GM23248 (cell line): ENCODE results near the gene HSFX3. TPM values are rescaled to one million over a fixed set of nuclear protein-coding genes. Genes with fewer than 3 reads are reported as not detected.

Source experiments
- DNase-seq: peaks from one replicate; pipeline ENCODE4 v3.0.0-alpha.2; 2015
- H2AFZ ChIP-seq: fragments of 200-600 bp; sonication (generic); 2 replicates; pipeline ENCODE4 v1.6.1; 2016; ENCODE audit warnings: antibody characterized with exemption
- H3F3A ChIP-seq: fragments of 200-600 bp; sonication (generic); 2 replicates; pipeline ENCODE4 v1.6.1; 2016; ENCODE audit warnings: mild to moderate bottlenecking, antibody characterized with exemption, mixed run types; ENCODE audit not compliant: insufficient read depth
- H3K27ac ChIP-seq: fragments of 200-600 bp; sonication (generic); 2 replicates; pipeline ENCODE4 v1.5.1; 2016; ENCODE audit warnings: mild to moderate bottlenecking
- H3K27me3 ChIP-seq: fragments of 200-600 bp; sonication (generic); replicated peaks from 2 replicates; pipeline ENCODE4 v1.6.1; 2016; ENCODE audit warnings: mild to moderate bottlenecking; ENCODE audit not compliant: insufficient read depth
- H3K36me3 ChIP-seq: fragments of 200-600 bp; sonication (generic); 2 replicates; pipeline ENCODE4 v1.6.1; 2016; ENCODE audit warnings: low read depth, mild to moderate bottlenecking
- H3K4me1 ChIP-seq: fragments of 200-600 bp; sonication (generic); 2 replicates; pipeline ENCODE4 v1.6.1; 2016; ENCODE audit warnings: mild to moderate bottlenecking; ENCODE audit not compliant: insufficient read depth
- H3K4me2 ChIP-seq: fragments of 200-600 bp; sonication (generic); one replicate; pipeline ENCODE4 v1.6.1; 2016; ENCODE audit warnings: mild to moderate bottlenecking; ENCODE audit not compliant: unreplicated experiment
- H3K4me3 ChIP-seq: fragments of 200-600 bp; sonication (generic); 2 replicates; pipeline ENCODE4 v1.5.1; 2016; ENCODE audit warnings: mild to moderate bottlenecking
- H3K79me2 ChIP-seq: fragments of 200-600 bp; sonication (generic); 2 replicates; pipeline ENCODE4 v1.6.1; 2016; ENCODE audit warnings: mild to moderate bottlenecking; ENCODE audit not compliant: insufficient read depth
- H3K9ac ChIP-seq: fragments of 200-600 bp; sonication (generic); 2 replicates; pipeline ENCODE4 v1.6.1; 2016; ENCODE audit warnings: mild to moderate bottlenecking
- H3K9me2 ChIP-seq: fragments of 200-600 bp; sonication (generic); 2 replicates; pipeline ENCODE4 v1.6.1; 2016; ENCODE audit warnings: mixed run types, mild to moderate bottlenecking, moderate library complexity; ENCODE audit not compliant: insufficient read depth
- H3K9me3 ChIP-seq: fragments of 200-600 bp; sonication (generic); one replicate; pipeline ENCODE4 v1.6.1; 2017; ENCODE audit warnings: low read depth
- H4K20me1 ChIP-seq: fragments of 200-600 bp; sonication (generic); 2 replicates; pipeline ENCODE4 v1.6.0; 2016; ENCODE audit not compliant: insufficient read depth
- EZH2 ChIP-seq: fragments of 200-600 bp; sonication (generic); IDR thresholded peaks from 2 replicates; pipeline ENCODE4 v1.6.1; 2018; ENCODE audit warnings: antibody characterized with exemption, mild to moderate bottlenecking; ENCODE audit not compliant: insufficient read depth, poor library complexity, severe bottlenecking
- EZH2phosphoT487 ChIP-seq: fragments of 200-600 bp; sonication (generic); IDR thresholded peaks from 2 replicates; pipeline ENCODE4 v1.6.1; 2018; ENCODE audit warnings: antibody characterized with exemption, moderate library complexity, mild to moderate bottlenecking, low read depth; ENCODE audit not compliant: insufficient read depth
- WGBS, 2 experiments: methylation state at CpG; one replicate each; pipeline ENCODE4 v1.1.6; 2015 to 2017; ENCODE audit warnings: low lambda C conversion rate in 2 of 2, low coverage in 1 of 2; ENCODE audit errors: missing lambda C conversion rate in 2 of 2; 5-methylcytosine and 5-hydroxymethylcytosine counted together
- in situ Hi-C: fragments of 300-500 bp; cut with MboI; formaldehyde crosslinking; loops from 2 replicates; pipeline ENCODE4 v1.15.0; 2020
- polyA plus RNA-seq: library from polyadenylated mRNA; unstranded; fragments of >200 nt; fragmentation: Nextera tagmentation; extraction: Ambion mirVana; gene quantifications from 2 replicates; pipeline ENCODE4 v1.2.1, GENCODE V29; 2016
- total RNA-seq: library from RNA; depleted of rRNA; stranded (reverse); fragments of >200 nt; shearing (Covaris generic); gene quantifications from 2 replicates; pipeline ENCODE4 v1.2.3, GENCODE V29; 2014

Gene HSFX3
- total and polyA plus RNA-seq, 2 experiments from 2014 or later: not detected

- H3K4me3 ChIP-seq: no peak overlapping the region
- WGBS, 2 experiments: 69 to 73% methylated on average over 5 of the region's 5 CpGs
- no peak overlapping the region for H3K27ac ChIP-seq
- TF ChIP-seq EZH2 (no peak), EZH2phosphoT487 (no peak)
- H3K36me3 ChIP-seq: no peaks in the 10 kb centered on the region
- in situ Hi-C loops: no loop called here
- DNase-seq: peak; percentile 37
- H3K27me3 ChIP-seq: no peaks in the 10 kb centered on the region
- no peaks in the 10 kb centered on the region for H3K79me2 ChIP-seq
- H3K4me1 ChIP-seq: peaks cover 5% of the 10 kb centered on the region; the same call in 1 of the 2 replicates
- H3K9me2 ChIP-seq: no peaks in the 10 kb centered on the region
- no peak overlapping the region for H3K9ac ChIP-seq
- no peaks in the 10 kb centered on the region for H3F3A ChIP-seq
- H3K9me3 ChIP-seq: no peaks in the 10 kb centered on the region
- no peak overlapping the region for H2AFZ ChIP-seq
- H3K4me2 ChIP-seq: no peak overlapping the region
- H4K20me1 ChIP-seq: no peaks in the 10 kb centered on the region
Observed at GRCh38 chrX:149511081-149511480, 38.6 kb downstream of the HSFX3 start.

DNA sequence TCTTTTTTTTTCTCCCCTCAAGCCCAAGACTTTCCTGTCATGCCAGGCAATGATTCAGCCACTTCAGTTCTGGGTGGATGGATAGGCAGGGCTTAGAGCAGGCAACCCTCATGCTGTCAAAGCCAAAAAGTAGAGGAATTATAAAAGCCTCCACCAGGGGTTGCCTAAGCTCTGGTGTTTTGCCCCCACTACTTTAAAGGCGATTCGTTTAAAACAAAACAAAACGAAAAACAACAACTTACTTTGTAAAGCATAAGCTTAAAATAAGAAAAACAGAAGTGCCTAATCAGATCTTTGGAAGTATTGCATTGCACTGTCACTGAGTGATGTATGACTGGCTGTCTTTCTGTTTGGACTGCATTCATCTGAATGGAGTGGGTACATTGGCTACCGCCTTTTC is 39.3 kb downstream of the HSFX3 start:
- H3K9me2 ChIP-seq: no peaks in the 10 kb centered on the region
- H3K4me2 ChIP-seq: no peak overlapping the region
- no peaks in the 10 kb centered on the region for H3K9me3 ChIP-seq
- H3K79me2 ChIP-seq: no peaks in the 10 kb centered on the region
- in situ Hi-C loops: no loop called here
- no peak overlapping the region for H2AFZ ChIP-seq
- H3K27ac ChIP-seq: no peak overlapping the region
- TF ChIP-seq EZH2: no peak
- H3K27me3 ChIP-seq: no peaks in the 10 kb centered on the region
- no peaks in the 10 kb centered on the region for H3K36me3 ChIP-seq
- H3F3A ChIP-seq: no peaks in the 10 kb centered on the region
- H4K20me1 ChIP-seq: no peaks in the 10 kb centered on the region
- DNase-seq: peak; percentile 61
- H3K4me3 ChIP-seq: no peak overlapping the region
- peaks cover 5% of the 10 kb centered on the region; the same call in 1 of the 2 replicates for H3K4me1 ChIP-seq
- no peak overlapping the region for H3K9ac ChIP-seq
- 0 to 5% methylated on average over 3 to 4 of the region's 4 CpGs for WGBS, 2 experiments

DNA sequence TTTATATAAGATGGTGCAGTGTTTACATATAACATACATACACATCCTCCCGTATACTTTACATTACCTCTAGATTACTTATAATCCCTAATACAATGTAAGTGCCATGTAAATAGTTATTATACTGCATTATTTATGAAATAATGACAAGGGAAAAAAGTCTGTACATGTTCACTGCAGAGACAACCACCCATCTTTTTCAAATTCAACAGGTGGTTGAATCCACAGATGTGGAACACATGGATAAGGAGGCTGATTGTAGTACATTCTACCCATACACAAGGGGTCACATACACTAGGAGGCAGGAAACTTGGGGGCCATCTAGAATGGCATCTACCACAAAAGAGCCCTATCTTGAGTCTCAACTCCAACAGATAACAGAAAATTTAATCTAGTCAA is 41.3 kb downstream of the HSFX3 start:
- TF ChIP-seq EZH2 (no peak), EZH2phosphoT487 (no peak)
- H3K4me2 ChIP-seq: no peak overlapping the region
- no peaks in the 10 kb centered on the region for H3F3A ChIP-seq
- H3K9me2 ChIP-seq: no peaks in the 10 kb centered on the region
- no peak overlapping the region for H2AFZ ChIP-seq
- H4K20me1 ChIP-seq: no peaks in the 10 kb centered on the region
- DNase-seq: no peak
- peaks cover 9% of the 10 kb centered on the region for H3K79me2 ChIP-seq
- no peaks in the 10 kb centered on the region for H3K36me3 ChIP-seq
- H3K9ac ChIP-seq: no peak overlapping the region
- H3K27me3 ChIP-seq: no peaks in the 10 kb centered on the region
- no peak overlapping the region for H3K4me3 ChIP-seq
- 86 to 90% methylated on average over 1 of the region's 1 CpG for WGBS, 2 experiments
- in situ Hi-C loops: no loop called here
- no peaks in the 10 kb centered on the region for H3K9me3 ChIP-seq
- peaks cover 5% of the 10 kb centered on the region; the same call in 1 of the 2 replicates for H3K4me1 ChIP-seq
- no peak overlapping the region for H3K27ac ChIP-seq

DNA sequence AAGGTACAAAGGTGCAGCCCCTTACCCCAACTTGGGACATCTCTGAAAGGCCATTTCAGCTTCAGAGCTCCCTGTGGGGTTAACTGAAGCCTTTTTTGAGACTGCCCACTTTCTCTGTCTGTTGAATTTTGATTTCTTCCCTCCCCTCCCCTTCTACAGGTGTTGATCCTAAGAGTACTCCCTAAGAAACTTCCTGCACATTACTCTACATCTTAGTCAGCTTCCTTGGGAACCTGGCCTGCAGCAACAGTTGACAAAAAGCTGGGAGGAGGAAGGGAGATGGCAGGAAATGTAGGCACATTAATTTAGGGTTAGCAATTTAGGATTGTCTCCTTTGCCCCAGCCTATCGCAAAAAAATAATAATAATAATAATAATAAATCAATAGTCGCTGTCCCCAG is 43.4 kb downstream of the HSFX3 start:
- no peaks in the 10 kb centered on the region for H3K9me3 ChIP-seq
- in situ Hi-C loops: no loop called here
- no peaks in the 10 kb centered on the region for H3K27me3 ChIP-seq
- no peaks in the 10 kb centered on the region for H4K20me1 ChIP-seq
- no peak for DNase-seq
- no peaks in the 10 kb centered on the region for H3K9me2 ChIP-seq
- no peaks in the 10 kb centered on the region for H3F3A ChIP-seq
- H3K4me1 ChIP-seq: peaks cover 5% of the 10 kb centered on the region; the same call in 1 of the 2 replicates
- H3K4me2 ChIP-seq: no peak overlapping the region
- no peak for TF ChIP-seq EZH2phosphoT487
- TF ChIP-seq EZH2: no peak
- H3K4me3 ChIP-seq: no peak overlapping the region
- H3K27ac ChIP-seq: no peak overlapping the region
- WGBS, 2 experiments: 91 to 95% methylated on average over 2 of the region's 2 CpGs
- H3K79me2 ChIP-seq: peaks cover 9% of the 10 kb centered on the region
- no peak overlapping the region for H3K9ac ChIP-seq
- no peak overlapping the region for H2AFZ ChIP-seq
- no peaks in the 10 kb centered on the region; the same call in 1 of the 2 replicates for H3K36me3 ChIP-seq

GRCh38 chrX:149505671-149506070 is 44.1 kb downstream of the HSFX3 start:
- Histone ChIP-seq H3K4me1 (no peaks in the 10 kb centered on the region), H4K20me1 (no peaks in the 10 kb centered on the region), H3K36me3 (peaks cover 3% of the 10 kb centered on the region; the same call in 1 of the 2 replicates), H2AFZ (0 out of 2 replicates have a peak overlapping the region, but pooled peaks have one; percentile 39), H3F3A (no peaks in the 10 kb centered on the region), H3K4me2 (peak overlapping the region; percentile 80), H3K4me3 (peak overlapping the region; percentile 81), H3K27me3 (no peaks in the 10 kb centered on the region), H3K9me2 (no peaks in the 10 kb centered on the region), H3K9me3 (no peaks in the 10 kb centered on the region), H3K9ac (peak overlapping the region; percentile 96), H3K27ac (peak overlapping the region; percentile 93; the same call in 1 of the 2 replicates), H3K79me2 (peaks cover 9% of the 10 kb centered on the region)
- in situ Hi-C loops: no loop called here
- TF ChIP-seq EZH2phosphoT487 (no peak), EZH2 (no peak)
- no peak for DNase-seq
- 76 to 84% methylated on average over 7 to 9 of the region's 9 CpGs for WGBS, 2 experiments
